Choroid plexus epithelial cell (primary cell): ENCODE data around the gene MAG.

Experiments used
- DNase-seq: peaks from one replicate; pipeline ENCODE4 v3.0.0-alpha.2; 2010; ENCODE audit warnings: low read depth
- H3K4me3 ChIP-seq: 2 replicates; pipeline ENCODE4 v1.5.1; 2011; ENCODE audit warnings: low read depth, mild to moderate bottlenecking, control low read depth, low read length, moderate library complexity
- TF ChIP-seq, protein P1 (sequence below): conservative IDR thresholded peaks from 2 replicates; pipeline ENCODE4 v1.5.1; 2011; ENCODE audit warnings: low read depth, mild to moderate bottlenecking, control low read depth, inconsistent platforms, low read length, moderate library complexity

The MAG gene

DNA sequence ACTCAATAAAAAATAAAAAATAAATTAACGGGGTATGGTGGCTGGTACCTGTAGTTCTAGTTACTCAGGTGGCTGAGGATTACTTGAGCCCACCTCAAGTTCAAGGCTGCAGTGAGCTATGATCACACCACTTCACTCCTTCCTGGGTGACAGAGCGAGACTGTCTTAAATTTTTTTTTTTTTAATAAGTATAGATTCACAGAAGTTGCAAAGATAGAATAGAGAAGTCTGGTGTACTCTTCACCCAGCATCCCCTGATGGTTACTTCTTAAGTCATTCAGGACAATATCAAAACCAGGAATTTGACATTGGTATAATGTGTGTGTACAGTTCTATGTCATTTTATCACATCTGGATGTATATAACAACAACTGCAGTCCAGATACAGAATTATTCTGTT, 29.3 kb downstream of the MAG start:
- no peak for DNase-seq
- TF ChIP-seq, protein P1, sequence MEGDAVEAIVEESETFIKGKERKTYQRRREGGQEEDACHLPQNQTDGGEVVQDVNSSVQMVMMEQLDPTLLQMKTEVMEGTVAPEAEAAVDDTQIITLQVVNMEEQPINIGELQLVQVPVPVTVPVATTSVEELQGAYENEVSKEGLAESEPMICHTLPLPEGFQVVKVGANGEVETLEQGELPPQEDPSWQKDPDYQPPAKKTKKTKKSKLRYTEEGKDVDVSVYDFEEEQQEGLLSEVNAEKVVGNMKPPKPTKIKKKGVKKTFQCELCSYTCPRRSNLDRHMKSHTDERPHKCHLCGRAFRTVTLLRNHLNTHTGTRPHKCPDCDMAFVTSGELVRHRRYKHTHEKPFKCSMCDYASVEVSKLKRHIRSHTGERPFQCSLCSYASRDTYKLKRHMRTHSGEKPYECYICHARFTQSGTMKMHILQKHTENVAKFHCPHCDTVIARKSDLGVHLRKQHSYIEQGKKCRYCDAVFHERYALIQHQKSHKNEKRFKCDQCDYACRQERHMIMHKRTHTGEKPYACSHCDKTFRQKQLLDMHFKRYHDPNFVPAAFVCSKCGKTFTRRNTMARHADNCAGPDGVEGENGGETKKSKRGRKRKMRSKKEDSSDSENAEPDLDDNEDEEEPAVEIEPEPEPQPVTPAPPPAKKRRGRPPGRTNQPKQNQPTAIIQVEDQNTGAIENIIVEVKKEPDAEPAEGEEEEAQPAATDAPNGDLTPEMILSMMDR: no peak
- H3K4me3 ChIP-seq: no peak overlapping the region

DNA sequence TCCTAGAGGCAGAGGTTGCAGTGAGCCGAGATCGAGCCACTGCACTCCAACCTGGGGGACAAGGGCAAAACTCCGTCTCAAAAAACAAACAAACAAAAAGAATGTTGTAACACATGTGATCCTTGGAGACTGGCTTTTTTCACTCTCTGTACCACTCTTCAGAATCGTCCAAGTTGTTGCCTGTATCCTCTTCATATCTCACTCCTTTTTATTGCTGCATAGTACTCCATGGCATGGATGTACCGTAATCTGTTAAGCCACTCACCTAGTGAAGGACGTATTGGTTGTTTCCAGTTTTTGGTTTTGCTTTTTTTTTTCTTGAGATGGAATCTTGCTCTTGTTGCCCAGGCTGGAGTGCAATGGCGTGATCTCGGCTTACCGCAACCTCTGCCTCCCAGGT, 30.1 kb downstream of the MAG start:
- H3K4me3 ChIP-seq: no peak overlapping the region
- TF ChIP-seq, protein P1: no peak
- no peak for DNase-seq

DNA sequence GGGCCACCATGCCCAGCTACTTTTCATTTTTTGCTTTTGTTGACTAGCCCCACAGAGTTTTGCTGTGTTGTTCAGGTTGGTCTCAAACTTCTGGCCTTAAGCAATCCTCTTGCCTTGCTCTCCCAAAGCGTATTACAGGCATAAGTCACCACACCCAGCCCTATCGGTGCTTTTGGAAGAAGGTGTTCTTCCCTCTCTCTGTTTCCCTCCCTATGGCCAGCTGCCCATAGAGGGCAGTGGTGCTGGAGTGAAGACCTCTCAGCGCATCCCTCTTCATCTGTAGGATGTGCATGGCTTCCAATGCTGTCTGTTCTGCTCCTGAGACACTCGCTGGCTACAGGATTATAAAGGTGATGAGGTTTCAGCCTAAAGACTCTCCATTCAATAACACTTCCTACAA, 35.7 kb downstream of the MAG start:
- TF ChIP-seq, protein P1: peak; percentile 52
- peak; percentile 12 for DNase-seq

DNA sequence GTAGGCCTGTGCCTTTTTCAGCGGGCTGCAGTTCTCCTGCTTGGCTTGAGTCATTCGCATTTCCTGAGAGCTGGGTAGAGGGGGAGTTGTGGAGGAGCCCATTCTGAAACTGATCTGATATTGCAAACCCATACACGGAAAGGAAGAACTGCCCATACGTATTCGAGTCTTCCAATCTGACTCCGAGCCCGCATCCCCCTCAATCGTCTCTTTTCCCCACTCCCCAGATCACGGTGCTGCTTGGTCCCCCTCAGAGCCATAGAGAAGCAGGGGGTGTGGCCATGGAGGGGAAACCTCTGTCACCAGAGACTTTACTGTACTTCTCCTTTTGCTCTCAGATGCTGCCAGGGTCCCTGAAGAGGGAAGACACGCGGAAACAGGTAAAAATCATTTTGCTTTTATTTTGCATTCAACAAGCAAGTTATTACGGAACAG, 36.9 kb downstream of the MAG start, which contains the start of gene CD22:
TSS of gene CD22 (plus strand) at position 337 of the 435 bp plus-strand sequence. CDS start 2,854 bp downstream, outside the sequence.
- no peak within 1 kb of the TSS for H3K4me3 ChIP-seq
- TF ChIP-seq, protein P1: no peak
- no peak for DNase-seq

More for the DNA sequence above, 35.7 kb downstream of the MAG start:
- H3K4me3 ChIP-seq: no peak overlapping the region

DNA sequence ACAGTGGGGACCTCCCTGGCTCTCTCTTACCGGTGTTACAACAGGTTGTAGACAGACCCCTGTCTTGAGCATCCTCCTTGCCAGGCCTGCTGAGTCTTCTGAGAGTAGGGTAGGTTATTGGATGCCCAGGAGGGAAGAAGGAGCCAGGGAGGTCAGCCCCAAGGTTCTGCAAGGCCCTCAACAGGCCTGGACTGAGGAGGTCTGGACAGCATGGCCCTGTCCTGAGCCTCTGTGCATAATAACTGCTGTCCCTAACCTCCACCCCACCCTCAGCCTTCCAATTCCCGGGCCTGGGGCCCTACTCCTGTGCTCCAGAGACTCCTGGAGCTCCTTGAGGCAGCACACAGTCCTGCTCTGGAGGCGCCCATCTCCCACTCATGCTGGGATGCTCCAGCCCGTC, 37.4 kb downstream of the MAG start:
- TF ChIP-seq, protein P1: no peak
- DNase-seq: no peak
- H3K4me3 ChIP-seq: no peak overlapping the region

DNA sequence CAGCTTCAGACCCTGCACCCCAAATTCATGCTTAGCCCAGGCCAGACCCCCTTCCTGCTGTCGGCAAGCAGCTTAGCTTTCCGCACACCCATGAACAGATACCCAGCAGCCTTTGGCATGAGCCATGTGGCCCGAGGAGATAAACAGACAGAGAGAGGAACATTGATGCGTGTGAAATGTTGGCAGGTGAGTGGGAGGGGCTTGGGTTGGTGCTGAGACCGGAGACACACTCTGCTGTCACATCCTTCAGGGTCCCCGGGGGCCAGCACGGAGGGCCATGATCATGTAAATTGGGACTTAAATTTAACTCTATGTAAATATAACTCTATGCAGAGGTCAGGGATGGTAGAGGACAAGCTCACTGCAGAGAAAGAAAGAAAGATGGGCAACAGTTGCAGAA, 38.5 kb downstream of the MAG start:
- TF ChIP-seq, protein P1: no peak
- H3K4me3 ChIP-seq: no peak overlapping the region
- DNase-seq: no peak

DNA sequence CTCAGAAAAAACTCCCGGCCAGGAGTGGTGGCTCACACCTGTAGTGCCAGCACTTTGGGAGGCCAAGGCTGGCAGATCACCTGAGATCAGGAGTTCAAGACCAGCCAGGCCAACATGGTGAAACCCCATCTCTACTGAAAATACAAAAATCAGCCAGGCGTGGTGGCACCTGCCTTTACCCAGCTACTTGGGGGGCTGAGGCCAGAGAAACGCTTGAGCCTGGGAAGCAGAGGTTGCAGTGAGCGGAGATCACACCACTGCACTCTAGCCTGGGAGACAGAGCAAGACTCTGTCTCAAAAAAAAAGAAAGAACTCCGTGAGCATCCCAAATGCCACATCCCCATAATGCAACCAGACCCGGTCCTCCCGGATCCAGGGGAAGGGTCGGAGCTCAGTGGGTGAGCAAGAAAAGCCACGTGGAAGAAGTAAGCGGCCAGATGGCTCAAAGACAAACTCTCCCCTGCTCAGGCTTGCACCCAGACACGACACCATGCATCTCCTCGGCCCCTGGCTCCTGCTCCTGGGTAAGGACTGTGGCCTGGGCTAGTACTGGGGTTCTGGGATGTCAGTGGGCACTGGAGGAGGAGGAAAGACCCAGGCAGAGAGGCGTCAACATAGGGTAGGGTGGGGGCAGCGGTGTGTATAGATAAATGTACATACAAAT, 39.7 kb downstream of the MAG start:
- H3K4me3 ChIP-seq: no peak overlapping the region
- no peak for DNase-seq
- TF ChIP-seq, protein P1: no peak
